Measurements from ENCODE around the gene GRIK4. TPM values are rescaled to one million over a fixed set of nuclear protein-coding genes. Genes with fewer than 3 reads are reported as not detected.

GRIK4 gene
- total RNA-seq, 1 donor from 2014 or later = 4.5 TPM

GRCh38 chr11:120978701-120979100 lies 467.2 kb downstream of the GRIK4 start:
- Mint-ChIP-seq H3K4me1 (ENCODE audit: unreplicated experiment) (peaks cover 30% of the 10 kb centered on the region), H3K9me3 (ENCODE audit: unreplicated experiment) (no peaks in the 10 kb centered on the region)

GRCh38 chr11:120985718-120986569 lies 474.4 kb downstream of the GRIK4 start:
- no peak overlapping the region for H3K27ac Mint-ChIP-seq (ENCODE audit: unreplicated experiment)
- H3K4me1 Mint-ChIP-seq (ENCODE audit: unreplicated experiment) = peaks cover 6% of the 10 kb centered on the region
- DNase-seq (ENCODE audit: low spot score) = peak; percentile 67
- no peaks in the 10 kb centered on the region for H3K36me3 Mint-ChIP-seq (ENCODE audit: low read depth, unreplicated experiment)
- H3K27me3 Mint-ChIP-seq (ENCODE audit: unreplicated experiment) = no peaks in the 10 kb centered on the region
- no peaks in the 10 kb centered on the region for H3K9me3 Mint-ChIP-seq (ENCODE audit: unreplicated experiment)
- peak; percentile 38 for TF ChIP-seq CTCF (IDR thresholded peaks at IDR 0.05; ENCODE audit: unreplicated experiment)
- peak overlapping the region; percentile 84 for H3K4me3 Mint-ChIP-seq (ENCODE audit: unreplicated experiment)

More at GRCh38 chr11:120978701-120979100, 467.2 kb downstream of the GRIK4 start:
- DNase-seq (ENCODE audit: low spot score) = no peak
- Mint-ChIP-seq H3K27ac (ENCODE audit: unreplicated experiment) (no peak overlapping the region), H3K4me3 (ENCODE audit: unreplicated experiment) (no peak overlapping the region), H3K36me3 (ENCODE audit: low read depth, unreplicated experiment) (no peaks in the 10 kb centered on the region), H3K27me3 (ENCODE audit: unreplicated experiment) (peaks cover 3% of the 10 kb centered on the region)
- TF ChIP-seq CTCF (IDR thresholded peaks at IDR 0.05; ENCODE audit: unreplicated experiment) = no peak

GRCh38 chr11:120988603-120989002 lies 477.1 kb downstream of the GRIK4 start:
- Mint-ChIP-seq H3K36me3 (ENCODE audit: low read depth, unreplicated experiment) (no peaks in the 10 kb centered on the region), H3K4me1 (ENCODE audit: unreplicated experiment) (peaks cover 4% of the 10 kb centered on the region), H3K27me3 (ENCODE audit: unreplicated experiment) (no peaks in the 10 kb centered on the region), H3K27ac (ENCODE audit: unreplicated experiment) (no peak overlapping the region), H3K4me3 (ENCODE audit: unreplicated experiment) (no peak overlapping the region), H3K9me3 (ENCODE audit: unreplicated experiment) (no peaks in the 10 kb centered on the region)
- TF ChIP-seq CTCF (IDR thresholded peaks at IDR 0.05; ENCODE audit: unreplicated experiment) = no peak
- no peak for DNase-seq (ENCODE audit: low spot score)

GRCh38 chr11:120991830-120992686 lies 480.5 kb downstream of the GRIK4 start:
- TF ChIP-seq CTCF (IDR thresholded peaks at IDR 0.05; ENCODE audit: unreplicated experiment) = no peak
- no peak overlapping the region for H3K4me3 Mint-ChIP-seq (ENCODE audit: unreplicated experiment)
- H3K4me1 Mint-ChIP-seq (ENCODE audit: unreplicated experiment) = peaks cover 3% of the 10 kb centered on the region
- H3K27ac Mint-ChIP-seq (ENCODE audit: unreplicated experiment) = no peak overlapping the region
- H3K9me3 Mint-ChIP-seq (ENCODE audit: unreplicated experiment) = no peaks in the 10 kb centered on the region
- no peaks in the 10 kb centered on the region for H3K36me3 Mint-ChIP-seq (ENCODE audit: low read depth, unreplicated experiment)
- DNase-seq (ENCODE audit: low spot score) = no peak
- no peaks in the 10 kb centered on the region for H3K27me3 Mint-ChIP-seq (ENCODE audit: unreplicated experiment)
